Measurements from ENCODE around the gene RABL6.
"Not testable (repeated sequence)": the region's sequence is repeated elsewhere in the genome, so short reads cannot be mapped to it uniquely, and the experiment has no call there.

The RABL6 gene

DNA sequence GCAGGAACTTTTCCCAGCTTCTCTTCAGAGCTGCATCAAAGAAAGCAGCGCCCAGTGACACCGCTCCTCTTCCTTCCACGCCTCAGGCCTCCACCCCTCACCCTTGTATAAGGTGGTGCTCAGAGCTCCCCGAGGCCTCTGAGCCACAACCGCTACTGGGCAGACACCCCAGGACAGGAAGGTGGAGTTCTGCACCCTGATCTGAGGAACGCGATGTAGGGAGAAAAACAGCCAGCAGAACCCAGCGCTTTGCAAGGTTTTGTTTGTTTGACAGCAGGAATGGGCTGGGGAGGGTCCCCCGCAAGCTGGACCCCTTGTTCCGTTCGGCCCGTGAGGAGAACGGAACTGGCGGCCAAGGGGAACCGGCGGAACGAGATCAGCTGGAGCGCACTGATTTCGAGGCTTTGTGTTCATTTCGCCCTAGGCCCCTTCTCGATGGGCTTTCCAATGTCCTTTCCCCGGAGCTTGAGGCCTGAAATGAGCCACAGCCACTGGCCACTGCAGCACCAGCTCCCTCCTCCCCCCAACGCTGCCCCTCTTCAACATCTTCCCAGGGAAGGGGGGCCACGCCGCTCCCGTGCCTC is 54.2 kb downstream of the RABL6 start:
- no peak overlapping the region for H3K4me3 ChIP-seq (ENCODE audit: low read depth, low read length)
- TF ChIP-seq, protein P1, sequence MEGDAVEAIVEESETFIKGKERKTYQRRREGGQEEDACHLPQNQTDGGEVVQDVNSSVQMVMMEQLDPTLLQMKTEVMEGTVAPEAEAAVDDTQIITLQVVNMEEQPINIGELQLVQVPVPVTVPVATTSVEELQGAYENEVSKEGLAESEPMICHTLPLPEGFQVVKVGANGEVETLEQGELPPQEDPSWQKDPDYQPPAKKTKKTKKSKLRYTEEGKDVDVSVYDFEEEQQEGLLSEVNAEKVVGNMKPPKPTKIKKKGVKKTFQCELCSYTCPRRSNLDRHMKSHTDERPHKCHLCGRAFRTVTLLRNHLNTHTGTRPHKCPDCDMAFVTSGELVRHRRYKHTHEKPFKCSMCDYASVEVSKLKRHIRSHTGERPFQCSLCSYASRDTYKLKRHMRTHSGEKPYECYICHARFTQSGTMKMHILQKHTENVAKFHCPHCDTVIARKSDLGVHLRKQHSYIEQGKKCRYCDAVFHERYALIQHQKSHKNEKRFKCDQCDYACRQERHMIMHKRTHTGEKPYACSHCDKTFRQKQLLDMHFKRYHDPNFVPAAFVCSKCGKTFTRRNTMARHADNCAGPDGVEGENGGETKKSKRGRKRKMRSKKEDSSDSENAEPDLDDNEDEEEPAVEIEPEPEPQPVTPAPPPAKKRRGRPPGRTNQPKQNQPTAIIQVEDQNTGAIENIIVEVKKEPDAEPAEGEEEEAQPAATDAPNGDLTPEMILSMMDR (conservative IDR thresholded peaks at IDR 0.05; ENCODE audit: low read depth, low read length): no peak
- DNase-seq (ENCODE audit: low read depth): no peak

DNA sequence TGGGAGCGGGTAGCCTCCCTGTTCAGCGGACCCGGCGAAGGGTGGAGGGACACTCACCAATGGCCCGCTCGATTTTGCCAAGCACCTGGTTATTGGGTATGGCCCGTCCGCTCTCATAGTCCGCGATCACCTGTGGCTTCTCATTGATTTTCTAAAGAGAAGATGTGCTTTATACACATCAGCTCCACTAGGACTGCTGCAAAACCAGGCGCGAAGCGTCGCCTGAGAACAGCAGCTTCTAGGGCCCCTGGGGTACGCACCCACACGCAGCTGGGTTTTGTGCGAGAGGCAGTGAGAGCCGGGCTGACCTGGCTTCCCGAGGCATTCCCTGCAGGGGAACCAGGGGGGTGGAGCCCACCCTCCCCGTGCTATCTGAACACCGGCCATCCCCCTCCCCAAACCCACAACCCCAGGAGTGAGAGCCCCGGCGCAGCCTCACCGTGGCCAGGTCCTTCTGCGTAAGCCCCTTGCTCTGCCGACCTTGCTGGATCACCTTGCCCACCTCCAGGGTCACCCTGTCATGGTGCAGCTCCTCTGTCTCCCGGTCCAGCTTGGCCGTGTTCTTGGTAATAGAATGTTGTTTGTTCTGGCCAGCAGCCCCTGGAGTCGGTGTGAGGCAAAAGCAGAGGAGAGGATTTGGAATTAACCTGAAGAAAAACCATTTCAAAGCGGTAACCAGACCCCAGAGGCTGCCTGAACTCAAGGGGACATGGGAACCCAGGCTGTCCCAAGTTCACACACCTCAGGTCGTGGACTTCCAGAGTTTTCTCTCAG is 55.3 kb downstream of the RABL6 start:
- TF ChIP-seq, protein P1 (conservative IDR thresholded peaks at IDR 0.05; ENCODE audit: low read depth, low read length): no peak
- no peak overlapping the region for H3K4me3 ChIP-seq (ENCODE audit: low read depth, low read length)
- no peak for DNase-seq (ENCODE audit: low read depth)

DNA sequence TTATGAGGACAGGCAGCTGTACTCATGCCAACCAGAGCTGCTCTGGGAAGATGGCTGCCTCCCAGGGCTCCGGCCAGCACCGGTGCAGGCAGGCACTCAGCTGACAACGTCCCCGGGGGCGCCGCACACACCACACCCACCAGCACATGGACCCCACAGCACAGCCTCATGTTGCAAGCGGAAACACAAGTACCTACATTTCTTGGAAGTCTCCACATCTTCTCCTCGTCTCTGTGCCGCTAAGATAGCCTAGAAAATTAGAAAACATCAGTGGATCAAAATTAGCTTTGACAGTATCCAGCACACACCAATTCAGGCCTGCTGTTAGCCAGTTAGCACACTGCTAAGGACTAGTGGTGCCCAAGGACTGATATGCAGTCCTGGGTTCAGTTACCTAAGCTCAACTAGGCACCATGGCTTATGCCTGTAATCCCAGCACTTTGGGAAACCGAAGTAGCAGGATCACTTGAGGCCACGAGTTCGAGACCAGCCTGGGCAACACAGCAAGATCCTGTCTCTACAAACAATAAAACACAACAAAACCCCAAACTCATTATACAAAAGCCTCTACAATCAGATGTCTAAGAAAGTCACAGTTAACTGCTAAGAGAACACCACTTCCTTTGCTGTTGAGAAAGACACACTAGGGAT is 56.0 kb downstream of the RABL6 start:
- TF ChIP-seq, protein P1 (conservative IDR thresholded peaks at IDR 0.05; ENCODE audit: low read depth, low read length): no peak
- DNase-seq (ENCODE audit: low read depth): no peak

GRCh38 chr9:136865041-136865767 is 57.5 kb downstream of the RABL6 start:
- TF ChIP-seq, protein P1 (conservative IDR thresholded peaks at IDR 0.05; ENCODE audit: low read depth, low read length): no peak
- H3K4me3 ChIP-seq (ENCODE audit: low read depth, low read length): peak overlapping the region; percentile 93
- no peak for DNase-seq (ENCODE audit: low read depth)

More for the DNA sequence above, 56.0 kb downstream of the RABL6 start:
- no peak overlapping the region for H3K4me3 ChIP-seq (ENCODE audit: low read depth, low read length)

DNA sequence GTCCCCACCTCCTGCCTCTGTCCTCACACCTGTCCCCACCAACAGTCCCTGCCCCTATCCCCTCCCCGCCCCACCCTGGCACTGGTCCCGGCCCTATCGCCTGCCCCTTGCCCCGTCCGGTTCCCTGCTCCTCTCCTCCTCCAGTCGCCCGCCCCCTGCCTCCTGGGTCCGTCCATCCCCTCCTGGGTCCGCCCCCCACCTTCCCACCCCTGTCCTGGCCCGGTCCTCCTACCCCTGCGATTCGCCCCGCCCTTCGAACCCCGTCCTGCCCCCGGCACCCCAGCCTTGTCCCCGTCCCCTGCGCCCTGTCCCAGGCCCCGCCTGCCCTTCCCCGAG is 58.0 kb downstream of the RABL6 start:
- DNase-seq (ENCODE audit: low read depth): no peak
- TF ChIP-seq, protein P1 (conservative IDR thresholded peaks at IDR 0.05; ENCODE audit: low read depth, low read length): no peak
- peak overlapping the region; percentile 93 for H3K4me3 ChIP-seq (ENCODE audit: low read depth, low read length)

- DNase-seq (ENCODE audit: low read depth): not testable (repeated sequence)
- H3K4me3 ChIP-seq (ENCODE audit: low read depth, low read length): peak overlapping the region; percentile 93
These were observed 59.2 kb downstream of the RABL6 start for GRCh38 chr9:136866898-136867421.

DNA sequence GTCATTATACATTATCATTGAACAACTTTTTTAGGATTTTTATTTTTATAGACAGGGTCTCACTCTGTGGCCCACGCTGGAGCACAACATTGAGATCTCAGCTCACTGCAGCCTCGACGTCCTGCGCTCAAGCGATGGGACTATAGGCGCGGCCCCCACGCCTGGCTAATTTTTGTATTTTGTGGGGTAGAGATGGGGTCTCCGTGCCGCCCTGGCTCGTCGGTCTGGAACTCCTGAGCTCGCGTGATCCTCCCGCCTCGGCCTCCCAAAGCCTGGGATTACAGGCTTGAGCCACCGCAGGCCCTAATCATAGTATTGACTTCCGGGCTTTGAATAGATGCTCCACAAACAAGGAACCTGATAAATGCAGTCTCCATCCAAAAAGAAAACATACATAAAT is 59.7 kb downstream of the RABL6 start:
- no peak overlapping the region for H3K4me3 ChIP-seq (ENCODE audit: low read depth, low read length)
- no peak for DNase-seq (ENCODE audit: low read depth)
- TF ChIP-seq, protein P1 (conservative IDR thresholded peaks at IDR 0.05; ENCODE audit: low read depth, low read length): no peak

Measured in choroid plexus epithelial cell (primary cell).